Left lung (tissue), 10 donors: ENCODE results near the gene FXYD5. TPM values are rescaled to one million over a fixed set of nuclear protein-coding genes. Genes with fewer than 3 reads are reported as not detected.

Experiments used
- ATAC-seq: fragments of 200-7000 bp; cut with Tn5 transposase; one replicate; pipeline ENCODE4 v1.9.1; 2020; ENCODE audit warnings: moderate library complexity
- DNase-seq, 4 donors: peaks; one replicate each; pipeline ENCODE4 v3.0.0-alpha.2; 2013 to 2020
- H3K27ac ChIP-seq, 2 donors: fragments of 200-600 bp; sonication (generic) in 1 of 2; one replicate each; pipeline versions ENCODE4 v1.5.0 to v1.8.0; 2020 to 2021
- H3K27me3 ChIP-seq, 2 donors: fragments of 200-600 bp; sonication (generic) in 1 of 2; one replicate each; pipeline versions ENCODE4 v1.5.0 to v1.8.0; 2020 to 2021
- H3K36me3 ChIP-seq, 2 donors: fragments of 200-600 bp; sonication (generic) in 1 of 2; one replicate each; pipeline versions ENCODE4 v1.5.0 to v1.8.0; 2020 to 2021
- H3K4me1 ChIP-seq, 2 donors: fragments of 200-600 bp; one replicate each; pipeline ENCODE4 v1.8.0; 2021
- H3K4me3 ChIP-seq, 2 donors: fragments of 200-600 bp; sonication (generic) in 1 of 2; one replicate each; pipeline versions ENCODE4 v1.5.0 to v1.8.0; 2020 to 2021; ENCODE audit warnings: mild to moderate bottlenecking in 1 of 2
- H3K9me3 ChIP-seq, 2 donors: fragments of 200-600 bp; sonication (generic) in 1 of 2; one replicate each; pipeline versions ENCODE4 v1.5.0 to v1.8.0; 2020 to 2021
- CTCF ChIP-seq, 2 donors: fragments of 200-600 bp; sonication (generic) in 1 of 2; IDR thresholded peaks; one replicate each; pipeline versions ENCODE4 v1.5.0 to v1.8.0; 2021; ENCODE audit warnings: antibody characterized with exemption in 2 of 2
- intact Hi-C, 2 donors: fragments of 100-400 bp; cut with DNase I; formaldehyde crosslinking; loops; one replicate each; pipeline versions ENCODE4 v1.11.2 to v1.14.2; 2022
- polyA plus RNA-seq, 6 donors: library from polyadenylated mRNA; unstranded; fragments of 120-200 nt; gene quantifications; one replicate each; pipeline ENCODE4 v1.2.1, GENCODE V29; 2013; ENCODE audit not compliant: insufficient read length in 6 of 6
- total RNA-seq, 2 donors: library from RNA; stranded (reverse); fragmentation: NEBNext Ultra II Directional; extraction: Animal tissue kit (Norgen Biotek cat#: 25700); gene quantifications; one replicate each; pipeline ENCODE4 v1.2.1, GENCODE V29; 2021
- donor health status: DM: no; HTN: yes; CAD: no.
- donor health status: DM: no; HTN: no; CAD: no.

The FXYD5 gene
- total and polyA plus RNA-seq, 8 donors: 29.0 to 123 (median 31.5) TPM

- H3K27me3 ChIP-seq: no peaks in the 10 kb centered on the region
- peaks cover 0 to 26% of the 10 kb centered on the region in 2 donors for H3K4me1 ChIP-seq
- peak; percentile 40 for ATAC-seq
- peak in 1 of 4 donors; percentile 74 for DNase-seq
- H3K36me3 ChIP-seq: no peaks in the 10 kb centered on the region
- H3K4me3 ChIP-seq: peak overlapping the region; percentile 24 to 41
- intact Hi-C loops: no loop called here
- no peaks in the 10 kb centered on the region for H3K9me3 ChIP-seq
- H3K27ac ChIP-seq: peak overlapping the region; percentile 53
- no peak for TF ChIP-seq CTCF (IDR thresholded peaks at IDR 0.05)
These were observed 38.3 kb upstream of the FXYD5 start for GRCh38 chr19:35116072-35116801.

- intact Hi-C loops: no loop called here
- no peaks in the 10 kb centered on the region for H3K9me3 ChIP-seq
- H3K27ac ChIP-seq: peak overlapping the region in 1 of 2 donors; percentile 53
- peaks cover 0 to 26% of the 10 kb centered on the region in 2 donors for H3K4me1 ChIP-seq
- ATAC-seq (peak; percentile 1), DNase-seq (no peak)
- H3K36me3 ChIP-seq: no peaks in the 10 kb centered on the region
- no peaks in the 10 kb centered on the region for H3K27me3 ChIP-seq
- TF ChIP-seq CTCF (IDR thresholded peaks at IDR 0.05): no peak
- peak overlapping the region; percentile 24 to 41 for H3K4me3 ChIP-seq
These were observed 37.4 kb upstream of the FXYD5 start for GRCh38 chr19:35117116-35117515.

- Histone ChIP-seq H3K4me1 (peaks cover 0 to 26% of the 10 kb centered on the region in 2 donors), H3K27me3 (no peaks in the 10 kb centered on the region), H3K9me3 (no peaks in the 10 kb centered on the region), H3K4me3 (peak overlapping the region in 1 of 2 donors; percentile 41), H3K27ac (peak overlapping the region; percentile 28 to 48), H3K36me3 (no peaks in the 10 kb centered on the region)
- no peak for DNase-seq
- intact Hi-C loops: no loop called here
- ATAC-seq: peak; percentile 1
- no peak for TF ChIP-seq CTCF (IDR thresholded peaks at IDR 0.05)
These were observed 36.7 kb upstream of the FXYD5 start for GRCh38 chr19:35117799-35118198.

- Histone ChIP-seq H3K4me3 (peak overlapping the region in 1 of 2 donors; percentile 31), H3K9me3 (no peaks in the 10 kb centered on the region), H3K27ac (peak overlapping the region; percentile 61 to 80), H3K27me3 (no peaks in the 10 kb centered on the region), H3K36me3 (no peaks in the 10 kb centered on the region), H3K4me1 (peaks cover 2 to 28% of the 10 kb centered on the region in 2 donors)
- intact Hi-C loops: no loop called here
- no peak for TF ChIP-seq CTCF (IDR thresholded peaks at IDR 0.05)
- peak; percentile 78 for ATAC-seq
- DNase-seq: peak in 1 of 4 donors; percentile 83
These were observed 36.1 kb upstream of the FXYD5 start for GRCh38 chr19:35118268-35119020.

GRCh38 chr19:35119091-35119490, 35.4 kb upstream of the FXYD5 start:
- H3K27ac ChIP-seq: peak overlapping the region; percentile 61 to 80
- intact Hi-C loops: no loop called here
- ATAC-seq (no peak), DNase-seq (no peak)
- H3K4me3 ChIP-seq: peak overlapping the region in 1 of 2 donors; percentile 31
- no peaks in the 10 kb centered on the region for H3K27me3 ChIP-seq
- H3K9me3 ChIP-seq: no peaks in the 10 kb centered on the region
- no peak for TF ChIP-seq CTCF (IDR thresholded peaks at IDR 0.05)
- H3K36me3 ChIP-seq: no peaks in the 10 kb centered on the region
- H3K4me1 ChIP-seq: peaks cover 8 to 34% of the 10 kb centered on the region in 2 donors
